Measurements from ENCODE around the gene TMEM131. TPM values are rescaled to one million over a fixed set of nuclear protein-coding genes. Genes with fewer than 3 reads are reported as not detected.
"Not testable (repeated sequence)": the region's sequence is repeated elsewhere in the genome, so short reads cannot be mapped to it uniquely, and the experiment has no call there.

TMEM131 gene
- total and polyA plus RNA-seq, 3 donors from 2014 or later: 35.0 to 54.8 (median 49.6) TPM

GRCh38 chr2:97844311-97844859 is 151.4 kb downstream of the TMEM131 start:
- no peaks in the 10 kb centered on the region for H3K9me3 ChIP-seq
- intact Hi-C loops (cut with DNase I; ENCODE audit: low total_unique reads): no loop called here
- no peaks in the 10 kb centered on the region for H3K36me3 ChIP-seq (ENCODE audit: low read depth, missing control alignments)
- no peaks in the 10 kb centered on the region for H3K4me1 ChIP-seq
- no peaks in the 10 kb centered on the region for H3K27me3 ChIP-seq
- WGBS, 2 donors: 35 to 53% methylated on average over 2 of the region's 2 CpGs
- no peak overlapping the region for H3K27ac ChIP-seq
- no peak overlapping the region for H3K4me3 ChIP-seq
- no peak for DNase-seq
- TF ChIP-seq POLR2A (IDR thresholded peaks at IDR 0.05): no peak
- TF ChIP-seq CTCF (IDR thresholded peaks at IDR 0.05): no peak

- H3K9me3 ChIP-seq: no peaks in the 10 kb centered on the region
- no peaks in the 10 kb centered on the region for H3K36me3 ChIP-seq (ENCODE audit: low read depth, missing control alignments)
- 84 to 92% methylated on average over 6 of the region's 6 CpGs for WGBS, 2 donors
- DNase-seq: no peak
- intact Hi-C loops (cut with DNase I; ENCODE audit: low total_unique reads): no loop called here
- H3K27ac ChIP-seq: no peak overlapping the region
- TF ChIP-seq CTCF (IDR thresholded peaks at IDR 0.05): no peak
- no peak overlapping the region for H3K4me3 ChIP-seq
- H3K4me1 ChIP-seq: no peaks in the 10 kb centered on the region
- H3K27me3 ChIP-seq: no peaks in the 10 kb centered on the region
Observed at GRCh38 chr2:97840198-97840597, 155.6 kb downstream of the TMEM131 start.

GRCh38 chr2:97834610-97835009 is 161.1 kb downstream of the TMEM131 start:
- Histone ChIP-seq H3K4me3 (no peak overlapping the region), H3K27me3 (no peaks in the 10 kb centered on the region), H3K9me3 (no peaks in the 10 kb centered on the region), H3K4me1 (no peaks in the 10 kb centered on the region), H3K36me3 (ENCODE audit: low read depth, missing control alignments) (no peaks in the 10 kb centered on the region), H3K27ac (no peak overlapping the region)
- TF ChIP-seq CTCF (IDR thresholded peaks at IDR 0.05): no peak
- TF ChIP-seq POLR2A (IDR thresholded peaks at IDR 0.05): no peak
- no peak for DNase-seq
- intact Hi-C loops (cut with DNase I; ENCODE audit: low total_unique reads): no loop called here
- WGBS, 2 donors: 68 to 71% methylated on average over 1 of the region's 1 CpG

GRCh38 chr2:97831121-97831520 is 164.6 kb downstream of the TMEM131 start:
- no peak for TF ChIP-seq POLR2A (IDR thresholded peaks at IDR 0.05)
- TF ChIP-seq CTCF (IDR thresholded peaks at IDR 0.05): no peak
- 75 to 81% methylated on average over 2 of the region's 2 CpGs for WGBS, 2 donors
- no peaks in the 10 kb centered on the region for H3K9me3 ChIP-seq
- no peaks in the 10 kb centered on the region for H3K27me3 ChIP-seq
- no peaks in the 10 kb centered on the region for H3K4me1 ChIP-seq
- H3K27ac ChIP-seq: no peak overlapping the region
- intact Hi-C loops (cut with DNase I; ENCODE audit: low total_unique reads): no loop called here
- no peaks in the 10 kb centered on the region for H3K36me3 ChIP-seq (ENCODE audit: low read depth, missing control alignments)
- no peak for DNase-seq
- no peak overlapping the region for H3K4me3 ChIP-seq

GRCh38 chr2:97829255-97829654 is 166.5 kb downstream of the TMEM131 start:
- not testable (repeated sequence) for H3K4me3 ChIP-seq

GRCh38 chr2:97827013-97827412 is 168.7 kb downstream of the TMEM131 start:
- H3K4me1 ChIP-seq; H3K36me3 ChIP-seq (ENCODE audit: low read depth, missing control alignments); H3K27me3 ChIP-seq; H3K9me3 ChIP-seq; intact Hi-C loops (cut with DNase I; ENCODE audit: low total_unique reads); H3K4me3 ChIP-seq; H3K27ac ChIP-seq; DNase-seq: not testable (repeated sequence)
- WGBS, 2 donors: 94 to 95% methylated on average over 19 of the region's 19 CpGs

More at GRCh38 chr2:97829255-97829654, 166.5 kb downstream of the TMEM131 start:
- H3K27me3 ChIP-seq; H3K4me1 ChIP-seq; H3K27ac ChIP-seq; H3K36me3 ChIP-seq (ENCODE audit: low read depth, missing control alignments); H3K9me3 ChIP-seq; intact Hi-C loops (cut with DNase I; ENCODE audit: low total_unique reads); DNase-seq: not testable (repeated sequence)
- WGBS, 2 donors: 93% methylated on average over 10 of the region's 10 CpGs

- DNase-seq; intact Hi-C loops (cut with DNase I; ENCODE audit: low total_unique reads): not testable (repeated sequence)
- 95 to 98% methylated on average over 3 of the region's 3 CpGs for WGBS, 2 donors
Observed at GRCh38 chr2:97826266-97826847, 169.4 kb downstream of the TMEM131 start.

GRCh38 chr2:97824011-97824410 is 171.7 kb downstream of the TMEM131 start:
- intact Hi-C loops (cut with DNase I; ENCODE audit: low total_unique reads); H3K27ac ChIP-seq; H3K4me3 ChIP-seq; H3K36me3 ChIP-seq (ENCODE audit: low read depth, missing control alignments); H3K9me3 ChIP-seq; H3K27me3 ChIP-seq; DNase-seq; H3K4me1 ChIP-seq: not testable (repeated sequence)
- 89 to 100% methylated on average over 1 to 2 of the region's 2 CpGs for WGBS, 2 donors

More at GRCh38 chr2:97826266-97826847, 169.4 kb downstream of the TMEM131 start:
- not testable (repeated sequence) for H3K27me3 ChIP-seq; H3K9me3 ChIP-seq; H3K4me1 ChIP-seq; H3K27ac ChIP-seq; H3K4me3 ChIP-seq; H3K36me3 ChIP-seq (ENCODE audit: low read depth, missing control alignments)

Data from testis (tissue), 3 donors.